ENCODE measurements around the gene KLHL6. TPM values are rescaled to one million over a fixed set of nuclear protein-coding genes. Genes with fewer than 3 reads are reported as not detected.

Gene KLHL6
- total RNA-seq, 1 experiment from 2014 or later = 0.11 TPM

DNA sequence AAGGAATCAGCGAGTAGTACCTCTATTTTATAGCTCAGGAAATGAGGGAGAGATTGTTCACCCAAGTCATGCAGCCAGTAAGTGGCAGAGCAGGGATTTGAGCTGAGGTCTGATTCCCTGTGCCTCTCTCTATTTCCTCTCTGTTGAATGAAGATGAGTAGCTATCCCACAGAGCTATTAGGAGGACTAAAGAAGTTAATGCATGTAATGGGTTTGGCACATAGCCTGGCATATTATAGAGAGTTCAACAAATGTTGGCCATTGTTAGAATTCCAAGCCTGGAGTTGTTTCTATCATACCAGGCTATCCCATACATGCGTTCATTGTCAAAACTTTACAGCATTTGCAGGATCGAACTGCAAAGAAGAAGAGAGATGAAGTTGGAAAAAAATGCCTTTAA, 21.8 kb upstream of the KLHL6 start:
- peaks cover 13% of the 10 kb centered on the region for H3K4me1 Mint-ChIP-seq
- H3K36me3 Mint-ChIP-seq = no peaks in the 10 kb centered on the region
- TF ChIP-seq, protein P1, sequence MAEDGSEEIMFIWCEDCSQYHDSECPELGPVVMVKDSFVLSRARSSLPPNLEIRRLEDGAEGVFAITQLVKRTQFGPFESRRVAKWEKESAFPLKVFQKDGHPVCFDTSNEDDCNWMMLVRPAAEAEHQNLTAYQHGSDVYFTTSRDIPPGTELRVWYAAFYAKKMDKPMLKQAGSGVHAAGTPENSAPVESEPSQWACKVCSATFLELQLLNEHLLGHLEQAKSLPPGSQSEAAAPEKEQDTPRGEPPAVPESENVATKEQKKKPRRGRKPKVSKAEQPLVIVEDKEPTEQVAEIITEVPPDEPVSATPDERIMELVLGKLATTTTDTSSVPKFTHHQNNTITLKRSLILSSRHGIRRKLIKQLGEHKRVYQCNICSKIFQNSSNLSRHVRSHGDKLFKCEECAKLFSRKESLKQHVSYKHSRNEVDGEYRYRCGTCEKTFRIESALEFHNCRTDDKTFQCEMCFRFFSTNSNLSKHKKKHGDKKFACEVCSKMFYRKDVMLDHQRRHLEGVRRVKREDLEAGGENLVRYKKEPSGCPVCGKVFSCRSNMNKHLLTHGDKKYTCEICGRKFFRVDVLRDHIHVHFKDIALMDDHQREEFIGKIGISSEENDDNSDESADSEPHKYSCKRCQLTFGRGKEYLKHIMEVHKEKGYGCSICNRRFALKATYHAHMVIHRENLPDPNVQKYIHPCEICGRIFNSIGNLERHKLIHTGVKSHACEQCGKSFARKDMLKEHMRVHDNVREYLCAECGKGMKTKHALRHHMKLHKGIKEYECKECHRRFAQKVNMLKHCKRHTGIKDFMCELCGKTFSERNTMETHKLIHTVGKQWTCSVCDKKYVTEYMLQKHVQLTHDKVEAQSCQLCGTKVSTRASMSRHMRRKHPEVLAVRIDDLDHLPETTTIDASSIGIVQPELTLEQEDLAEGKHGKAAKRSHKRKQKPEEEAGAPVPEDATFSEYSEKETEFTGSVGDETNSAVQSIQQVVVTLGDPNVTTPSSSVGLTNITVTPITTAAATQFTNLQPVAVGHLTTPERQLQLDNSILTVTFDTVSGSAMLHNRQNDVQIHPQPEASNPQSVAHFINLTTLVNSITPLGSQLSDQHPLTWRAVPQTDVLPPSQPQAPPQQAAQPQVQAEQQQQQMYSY (CRISPR knock-in tag; IDR thresholded peaks at IDR 0.05) = no peak
- TF ChIP-seq, protein P2, sequence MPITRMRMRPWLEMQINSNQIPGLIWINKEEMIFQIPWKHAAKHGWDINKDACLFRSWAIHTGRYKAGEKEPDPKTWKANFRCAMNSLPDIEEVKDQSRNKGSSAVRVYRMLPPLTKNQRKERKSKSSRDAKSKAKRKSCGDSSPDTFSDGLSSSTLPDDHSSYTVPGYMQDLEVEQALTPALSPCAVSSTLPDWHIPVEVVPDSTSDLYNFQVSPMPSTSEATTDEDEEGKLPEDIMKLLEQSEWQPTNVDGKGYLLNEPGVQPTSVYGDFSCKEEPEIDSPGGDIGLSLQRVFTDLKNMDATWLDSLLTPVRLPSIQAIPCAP (CRISPR knock-in tag; IDR thresholded peaks at IDR 0.05) = no peak
- TF ChIP-seq, protein P3, sequence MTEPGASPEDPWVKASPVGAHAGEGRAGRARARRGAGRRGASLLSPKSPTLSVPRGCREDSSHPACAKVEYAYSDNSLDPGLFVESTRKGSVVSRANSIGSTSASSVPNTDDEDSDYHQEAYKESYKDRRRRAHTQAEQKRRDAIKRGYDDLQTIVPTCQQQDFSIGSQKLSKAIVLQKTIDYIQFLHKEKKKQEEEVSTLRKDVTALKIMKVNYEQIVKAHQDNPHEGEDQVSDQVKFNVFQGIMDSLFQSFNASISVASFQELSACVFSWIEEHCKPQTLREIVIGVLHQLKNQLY (CRISPR knock-in tag; IDR thresholded peaks at IDR 0.05) = no peak
- TF ChIP-seq ZNF138 (CRISPR knock-in tag; conservative IDR thresholded peaks at IDR 0.05) = no peak
- TF ChIP-seq MYBL2 (CRISPR knock-in tag; IDR thresholded peaks at IDR 0.05) = no peak
- TF ChIP-seq SMAD3 (CRISPR knock-in tag; IDR thresholded peaks at IDR 0.05; ENCODE audit: borderline replicate concordance) = no peak
- TF ChIP-seq ZNF121 (CRISPR knock-in tag; IDR thresholded peaks at IDR 0.05) = no peak
- TF ChIP-seq, protein P4, sequence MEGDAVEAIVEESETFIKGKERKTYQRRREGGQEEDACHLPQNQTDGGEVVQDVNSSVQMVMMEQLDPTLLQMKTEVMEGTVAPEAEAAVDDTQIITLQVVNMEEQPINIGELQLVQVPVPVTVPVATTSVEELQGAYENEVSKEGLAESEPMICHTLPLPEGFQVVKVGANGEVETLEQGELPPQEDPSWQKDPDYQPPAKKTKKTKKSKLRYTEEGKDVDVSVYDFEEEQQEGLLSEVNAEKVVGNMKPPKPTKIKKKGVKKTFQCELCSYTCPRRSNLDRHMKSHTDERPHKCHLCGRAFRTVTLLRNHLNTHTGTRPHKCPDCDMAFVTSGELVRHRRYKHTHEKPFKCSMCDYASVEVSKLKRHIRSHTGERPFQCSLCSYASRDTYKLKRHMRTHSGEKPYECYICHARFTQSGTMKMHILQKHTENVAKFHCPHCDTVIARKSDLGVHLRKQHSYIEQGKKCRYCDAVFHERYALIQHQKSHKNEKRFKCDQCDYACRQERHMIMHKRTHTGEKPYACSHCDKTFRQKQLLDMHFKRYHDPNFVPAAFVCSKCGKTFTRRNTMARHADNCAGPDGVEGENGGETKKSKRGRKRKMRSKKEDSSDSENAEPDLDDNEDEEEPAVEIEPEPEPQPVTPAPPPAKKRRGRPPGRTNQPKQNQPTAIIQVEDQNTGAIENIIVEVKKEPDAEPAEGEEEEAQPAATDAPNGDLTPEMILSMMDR (IDR thresholded peaks at IDR 0.05) = no peak
- TF ChIP-seq, protein P5, sequence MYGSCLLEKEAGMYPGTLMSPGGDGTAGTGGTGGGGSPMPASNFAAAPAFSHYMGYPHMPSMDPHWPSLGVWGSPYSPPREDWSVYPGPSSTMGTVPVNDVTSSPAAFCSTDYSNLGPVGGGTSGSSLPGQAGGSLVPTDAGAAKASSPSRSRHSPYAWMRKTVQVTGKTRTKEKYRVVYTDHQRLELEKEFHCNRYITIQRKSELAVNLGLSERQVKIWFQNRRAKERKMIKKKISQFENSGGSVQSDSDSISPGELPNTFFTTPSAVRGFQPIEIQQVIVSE (CRISPR knock-in tag; IDR thresholded peaks at IDR 0.05; ENCODE audit: borderline replicate concordance) = no peak
- TF ChIP-seq, protein P6, sequence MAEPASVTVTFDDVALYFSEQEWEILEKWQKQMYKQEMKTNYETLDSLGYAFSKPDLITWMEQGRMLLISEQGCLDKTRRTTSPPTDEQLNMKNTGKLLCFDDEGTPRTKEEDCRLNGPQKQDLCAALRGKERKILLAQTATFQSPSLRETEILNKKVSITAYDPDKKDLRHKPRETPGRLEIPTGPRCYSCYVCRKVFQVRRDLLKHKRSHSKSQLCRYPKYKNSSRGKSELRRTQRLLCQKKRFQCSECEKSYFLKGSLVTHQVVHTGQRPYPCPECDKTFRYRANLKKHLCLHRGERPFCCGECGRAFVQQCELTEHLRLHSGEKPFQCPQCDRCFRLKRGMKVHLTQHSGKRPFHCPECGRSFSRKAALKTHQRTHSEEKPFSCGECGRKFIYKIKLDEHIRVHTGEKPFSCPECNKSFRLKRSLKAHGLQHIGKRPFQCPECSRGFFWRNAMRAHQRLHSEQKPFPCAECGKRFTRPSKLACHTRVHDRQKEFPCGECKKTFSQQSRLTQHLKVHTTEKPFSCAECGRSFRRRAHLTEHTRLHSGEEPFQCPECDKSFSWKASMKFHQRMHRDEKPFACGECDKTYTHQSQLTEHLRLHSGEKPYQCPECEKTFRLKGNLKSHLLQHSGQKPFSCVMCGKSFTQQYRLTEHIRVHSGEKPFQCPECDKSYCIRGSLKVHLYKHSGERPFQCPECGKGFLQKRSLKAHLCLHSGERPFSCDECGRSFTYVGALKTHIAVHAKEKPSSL (CRISPR knock-in tag; conservative IDR thresholded peaks at IDR 0.05) = no peak
- TF ChIP-seq, protein P7, sequence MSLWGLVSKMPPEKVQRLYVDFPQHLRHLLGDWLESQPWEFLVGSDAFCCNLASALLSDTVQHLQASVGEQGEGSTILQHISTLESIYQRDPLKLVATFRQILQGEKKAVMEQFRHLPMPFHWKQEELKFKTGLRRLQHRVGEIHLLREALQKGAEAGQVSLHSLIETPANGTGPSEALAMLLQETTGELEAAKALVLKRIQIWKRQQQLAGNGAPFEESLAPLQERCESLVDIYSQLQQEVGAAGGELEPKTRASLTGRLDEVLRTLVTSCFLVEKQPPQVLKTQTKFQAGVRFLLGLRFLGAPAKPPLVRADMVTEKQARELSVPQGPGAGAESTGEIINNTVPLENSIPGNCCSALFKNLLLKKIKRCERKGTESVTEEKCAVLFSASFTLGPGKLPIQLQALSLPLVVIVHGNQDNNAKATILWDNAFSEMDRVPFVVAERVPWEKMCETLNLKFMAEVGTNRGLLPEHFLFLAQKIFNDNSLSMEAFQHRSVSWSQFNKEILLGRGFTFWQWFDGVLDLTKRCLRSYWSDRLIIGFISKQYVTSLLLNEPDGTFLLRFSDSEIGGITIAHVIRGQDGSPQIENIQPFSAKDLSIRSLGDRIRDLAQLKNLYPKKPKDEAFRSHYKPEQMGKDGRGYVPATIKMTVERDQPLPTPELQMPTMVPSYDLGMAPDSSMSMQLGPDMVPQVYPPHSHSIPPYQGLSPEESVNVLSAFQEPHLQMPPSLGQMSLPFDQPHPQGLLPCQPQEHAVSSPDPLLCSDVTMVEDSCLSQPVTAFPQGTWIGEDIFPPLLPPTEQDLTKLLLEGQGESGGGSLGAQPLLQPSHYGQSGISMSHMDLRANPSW (CRISPR knock-in tag; conservative IDR thresholded peaks at IDR 0.05; ENCODE audit: low read depth) = no peak
- TF ChIP-seq, protein P8, sequence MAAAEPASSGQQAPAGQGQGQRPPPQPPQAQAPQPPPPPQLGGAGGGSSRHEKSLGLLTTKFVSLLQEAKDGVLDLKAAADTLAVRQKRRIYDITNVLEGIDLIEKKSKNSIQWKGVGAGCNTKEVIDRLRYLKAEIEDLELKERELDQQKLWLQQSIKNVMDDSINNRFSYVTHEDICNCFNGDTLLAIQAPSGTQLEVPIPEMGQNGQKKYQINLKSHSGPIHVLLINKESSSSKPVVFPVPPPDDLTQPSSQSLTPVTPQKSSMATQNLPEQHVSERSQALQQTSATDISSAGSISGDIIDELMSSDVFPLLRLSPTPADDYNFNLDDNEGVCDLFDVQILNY (CRISPR knock-in tag; IDR thresholded peaks at IDR 0.05) = no peak
- no peak for TF ChIP-seq RELA (CRISPR knock-in tag; IDR thresholded peaks at IDR 0.05; ENCODE audit: borderline replicate concordance)
- TF ChIP-seq ZNF219 (CRISPR knock-in tag; IDR thresholded peaks at IDR 0.05; ENCODE audit: borderline replicate concordance) = no peak
- ChIA-PET CTCF (interaction anchor here (0.6 to 1.6 kb wide), 4 partner anchors 14 to 785 kb away, joined by 3 to 5 read pairs (median 4); partner anchors contain the start of gene PARL), POLR2A (no interaction called here)
- no peak overlapping the region for H3K27ac Mint-ChIP-seq
- DNase-seq (ENCODE audit: low spot score) (no peak), ATAC-seq (no peak)
- peaks cover 3% of the 10 kb centered on the region; the same call in 1 of the 2 replicates for H3K27me3 Mint-ChIP-seq (ENCODE audit: low read depth)
- no peak overlapping the region for H3K4me3 Mint-ChIP-seq
- no peaks in the 10 kb centered on the region for H3K9me3 Mint-ChIP-seq
